ENCODE data around the gene FN1.

- TF ChIP-seq CTCF (IDR thresholded peaks at IDR 0.05 in 4 of 5, conservative IDR thresholded peaks at IDR 0.05 in 1 of 5): no peak
- TF ChIP-seq POLR2A (IDR thresholded peaks at IDR 0.05): no peak
Observed at GRCh38 chr2:215431290-215431689, 4.6 kb downstream of the FN1 start.

Measured in gastrocnemius medialis (tissue), 4 donors.